Upper lobe of right lung (tissue), 1 donor: ENCODE measurements around the gene RAI14. TPM values are rescaled to one million over a fixed set of nuclear protein-coding genes. Genes with fewer than 3 reads are reported as not detected.

ENCODE experiments used
- ATAC-seq: fragments of 200-7000 bp; cut with Tn5 transposase; one replicate; pipeline ENCODE4 v1.9.1; 2020; ENCODE audit warnings: mild to moderate bottlenecking, moderate library complexity
- DNase-seq: peaks from one replicate; pipeline ENCODE4 v3.0.0-alpha.2; 2020
- H3K27ac ChIP-seq: fragments of 200-600 bp; one replicate; pipeline ENCODE4 v1.8.0; 2022
- H3K27me3 ChIP-seq: fragments of 200-600 bp; one replicate; pipeline ENCODE4 v1.8.0; 2022; ENCODE audit warnings: mild to moderate bottlenecking
- H3K36me3 ChIP-seq: fragments of 200-600 bp; one replicate; pipeline ENCODE4 v1.8.0; 2022
- H3K4me1 ChIP-seq: fragments of 200-600 bp; one replicate; pipeline ENCODE4 v1.8.0; 2022
- H3K4me3 ChIP-seq: fragments of 200-600 bp; one replicate; pipeline ENCODE4 v1.8.0; 2022; ENCODE audit warnings: mild to moderate bottlenecking
- H3K9me3 ChIP-seq: fragments of 200-600 bp; one replicate; pipeline ENCODE4 v1.8.0; 2022
- intact Hi-C: fragments of 100-400 bp; cut with DNase I; formaldehyde crosslinking; loops from one replicate; pipeline ENCODE4 v1.11.0; 2022
- total RNA-seq: library from RNA; stranded (reverse); fragmentation: NEBNext Ultra II Directional; extraction: Animal tissue kit (Norgen Biotek cat#: 25700); gene quantifications from one replicate; pipeline ENCODE4 v1.2.1, GENCODE V29; 2021
- TF ChIP-seq, protein P1 (sequence below): fragments of 200-600 bp; IDR thresholded peaks from one replicate; pipeline ENCODE4 v1.8.0; 2022; ENCODE audit warnings: antibody characterized with exemption
- donor health status: DM: no; HTN: yes; CAD: no; lungs with severe emphysema.

Gene RAI14
- total RNA-seq, 1 donor from 2014 or later, result 79.6 TPM

DNA sequence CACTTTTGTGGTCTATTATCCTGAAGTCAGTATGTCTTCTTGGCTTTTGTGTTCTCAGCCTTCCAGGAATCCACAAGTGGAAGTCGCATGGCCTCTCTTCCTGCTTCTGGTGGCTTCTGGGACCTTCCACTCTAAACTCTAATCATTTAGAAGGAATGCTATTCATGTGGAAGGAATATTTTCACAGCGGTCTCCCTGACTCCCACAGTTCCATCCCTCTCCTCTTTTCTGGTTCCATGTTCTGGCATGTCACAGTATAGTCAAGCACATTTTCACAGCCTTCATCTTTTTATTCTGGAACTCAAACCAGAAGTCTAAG, 7.3 kb upstream of the RAI14 start:
- no peak overlapping the region for H3K27ac ChIP-seq
- no peak overlapping the region for H3K4me3 ChIP-seq
- ATAC-seq, result peak; percentile 41

DNA sequence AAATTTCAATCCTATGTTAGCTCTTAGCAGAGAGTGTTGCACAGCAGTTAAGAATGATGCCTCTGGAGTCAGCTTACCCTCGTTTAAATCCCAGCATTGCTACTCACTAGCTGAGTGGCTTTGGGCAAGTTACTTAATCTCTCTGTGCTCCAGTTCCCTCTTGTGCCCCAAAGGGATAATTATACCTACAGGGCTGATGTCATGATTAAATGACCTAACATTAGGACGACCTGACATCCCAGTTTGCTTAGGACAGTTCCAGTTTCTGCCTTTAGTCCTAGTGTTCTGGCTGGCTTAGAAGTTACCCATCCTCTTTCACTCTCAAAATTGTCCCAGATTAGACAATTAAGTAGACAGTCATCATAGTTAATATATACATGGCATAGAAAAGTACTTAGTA, 4.3 kb upstream of the RAI14 start:
- no peaks in the 10 kb centered on the region for H3K36me3 ChIP-seq
- H3K4me3 ChIP-seq, result no peak overlapping the region
- no peak overlapping the region for H3K27ac ChIP-seq
- H3K4me1 ChIP-seq, result peaks cover 6% of the 10 kb centered on the region
- H3K27me3 ChIP-seq, result no peaks in the 10 kb centered on the region
- intact Hi-C loops, result no loop called here
- no peak for ATAC-seq
- H3K9me3 ChIP-seq, result no peaks in the 10 kb centered on the region
- TF ChIP-seq, protein P1, sequence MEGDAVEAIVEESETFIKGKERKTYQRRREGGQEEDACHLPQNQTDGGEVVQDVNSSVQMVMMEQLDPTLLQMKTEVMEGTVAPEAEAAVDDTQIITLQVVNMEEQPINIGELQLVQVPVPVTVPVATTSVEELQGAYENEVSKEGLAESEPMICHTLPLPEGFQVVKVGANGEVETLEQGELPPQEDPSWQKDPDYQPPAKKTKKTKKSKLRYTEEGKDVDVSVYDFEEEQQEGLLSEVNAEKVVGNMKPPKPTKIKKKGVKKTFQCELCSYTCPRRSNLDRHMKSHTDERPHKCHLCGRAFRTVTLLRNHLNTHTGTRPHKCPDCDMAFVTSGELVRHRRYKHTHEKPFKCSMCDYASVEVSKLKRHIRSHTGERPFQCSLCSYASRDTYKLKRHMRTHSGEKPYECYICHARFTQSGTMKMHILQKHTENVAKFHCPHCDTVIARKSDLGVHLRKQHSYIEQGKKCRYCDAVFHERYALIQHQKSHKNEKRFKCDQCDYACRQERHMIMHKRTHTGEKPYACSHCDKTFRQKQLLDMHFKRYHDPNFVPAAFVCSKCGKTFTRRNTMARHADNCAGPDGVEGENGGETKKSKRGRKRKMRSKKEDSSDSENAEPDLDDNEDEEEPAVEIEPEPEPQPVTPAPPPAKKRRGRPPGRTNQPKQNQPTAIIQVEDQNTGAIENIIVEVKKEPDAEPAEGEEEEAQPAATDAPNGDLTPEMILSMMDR, result no peak
- no peak for DNase-seq

More for the DNA sequence above, 7.3 kb upstream of the RAI14 start:
- intact Hi-C loops, result no loop called here
- Histone ChIP-seq H3K27me3 (no peaks in the 10 kb centered on the region), H3K36me3 (no peaks in the 10 kb centered on the region), H3K4me1 (peaks cover 6% of the 10 kb centered on the region), H3K9me3 (no peaks in the 10 kb centered on the region)
- DNase-seq, result no peak
- TF ChIP-seq, protein P1, result no peak

DNA sequence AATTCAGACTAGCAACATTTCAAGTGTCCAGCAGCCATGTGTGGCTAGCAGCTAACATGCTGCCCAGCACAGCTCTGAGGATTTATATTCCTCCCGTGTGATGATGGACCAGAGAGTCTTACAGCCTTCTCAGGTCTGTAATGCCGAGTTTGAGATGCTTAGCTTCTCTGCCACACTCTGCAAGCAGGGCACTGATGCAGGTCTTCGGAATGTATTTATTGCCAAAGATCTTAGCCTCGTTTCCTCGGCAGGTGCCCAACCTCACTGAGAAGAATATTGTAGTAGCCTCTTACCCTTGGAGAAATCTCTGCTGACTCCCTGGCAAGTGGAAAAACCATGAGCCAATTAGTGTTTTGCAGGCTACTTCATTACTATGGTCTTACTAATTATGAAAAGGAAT, 3.7 kb upstream of the RAI14 start:
- intact Hi-C loops, result no loop called here
- H3K36me3 ChIP-seq, result no peaks in the 10 kb centered on the region
- H3K4me3 ChIP-seq, result no peak overlapping the region
- no peaks in the 10 kb centered on the region for H3K27me3 ChIP-seq
- peaks cover 9% of the 10 kb centered on the region for H3K4me1 ChIP-seq
- TF ChIP-seq, protein P1, result no peak
- H3K27ac ChIP-seq, result no peak overlapping the region
- no peaks in the 10 kb centered on the region for H3K9me3 ChIP-seq
- DNase-seq (no peak), ATAC-seq (no peak)

DNA sequence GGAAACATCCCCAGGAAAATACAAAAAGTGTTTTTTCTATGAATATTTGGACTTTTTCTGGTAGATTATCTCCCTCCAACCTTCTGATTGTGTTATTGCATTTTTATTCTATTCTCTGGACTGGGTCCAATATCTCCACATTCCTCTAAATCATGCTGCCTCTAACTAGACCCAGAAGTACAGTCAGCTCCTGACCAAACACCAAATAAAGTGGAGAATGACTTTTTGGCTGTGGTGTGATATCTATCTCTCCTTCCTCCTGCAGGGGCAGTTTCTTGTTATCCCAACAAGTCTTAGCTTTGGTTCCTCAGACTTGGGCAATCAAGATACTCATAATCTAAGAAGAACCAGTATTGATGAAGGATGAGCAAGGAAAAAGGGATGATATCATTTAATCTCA, 3.2 kb upstream of the RAI14 start:
- no peak for DNase-seq
- Histone ChIP-seq H3K27ac (no peak overlapping the region), H3K4me1 (peaks cover 14% of the 10 kb centered on the region), H3K4me3 (no peak overlapping the region), H3K36me3 (no peaks in the 10 kb centered on the region), H3K9me3 (no peaks in the 10 kb centered on the region), H3K27me3 (no peaks in the 10 kb centered on the region)
- TF ChIP-seq, protein P1, result no peak
- intact Hi-C loops, result no loop called here
- ATAC-seq, result no peak

DNA sequence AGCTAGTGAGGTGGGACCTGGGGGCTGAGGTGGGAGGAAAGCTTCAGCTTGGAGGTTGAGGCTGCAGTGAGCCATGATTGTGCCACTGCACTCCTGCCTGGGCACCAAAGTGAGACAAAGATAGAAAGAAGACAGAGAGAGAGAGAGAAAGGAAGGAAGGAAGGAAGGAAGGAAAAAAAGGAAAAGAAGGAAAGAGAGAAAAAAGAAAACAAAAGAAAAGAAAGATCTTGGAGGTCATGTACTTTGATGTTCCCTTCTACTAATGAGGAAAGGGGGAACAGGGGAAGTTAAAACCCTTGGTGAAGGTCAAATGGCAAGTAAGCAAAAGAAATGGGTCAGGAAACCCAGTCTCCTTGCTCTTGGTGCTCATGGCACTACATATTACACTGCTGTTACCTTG, 2.4 kb upstream of the RAI14 start:
- TF ChIP-seq, protein P1, result no peak
- H3K9me3 ChIP-seq, result no peaks in the 10 kb centered on the region
- no peak overlapping the region for H3K4me3 ChIP-seq
- no peaks in the 10 kb centered on the region for H3K36me3 ChIP-seq
- H3K4me1 ChIP-seq, result peaks cover 11% of the 10 kb centered on the region
- intact Hi-C loops, result no loop called here
- DNase-seq, result no peak
- H3K27me3 ChIP-seq, result no peaks in the 10 kb centered on the region
- no peak overlapping the region for H3K27ac ChIP-seq
- no peak for ATAC-seq

DNA sequence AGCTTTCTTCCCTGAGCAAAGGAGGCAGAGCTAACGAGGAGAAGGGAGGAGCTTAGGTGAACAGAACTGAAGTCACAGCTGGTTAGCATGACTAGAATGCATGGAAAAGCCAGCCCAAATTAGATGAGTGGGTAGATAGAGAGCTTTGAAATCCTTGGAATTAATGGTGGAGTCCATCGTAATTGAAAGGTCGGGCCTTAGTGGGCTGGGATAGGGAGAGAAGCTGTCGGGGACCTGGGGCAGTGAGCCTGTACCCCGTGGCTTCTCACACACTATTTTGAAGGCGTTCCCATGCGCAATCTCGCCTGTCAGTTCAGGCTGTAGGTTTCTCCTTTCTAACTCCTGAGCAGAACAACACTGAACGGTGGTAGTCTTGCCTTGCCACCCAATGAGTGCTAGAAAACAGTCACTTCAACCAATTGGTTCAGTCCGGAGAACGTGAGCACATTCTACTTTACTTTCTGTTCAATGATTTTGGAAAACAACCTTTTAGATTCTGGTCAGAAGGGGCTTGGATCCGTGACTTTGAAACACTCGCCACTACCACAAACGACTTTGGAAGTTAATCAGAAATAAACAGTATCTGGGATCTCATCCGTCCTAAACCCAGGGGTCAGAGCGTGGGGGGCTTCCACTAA, 655 bp upstream of the RAI14 start:
- ATAC-seq, result peak; percentile 55
- peak; percentile 69 for DNase-seq
- H3K36me3 ChIP-seq, result no peaks in the 10 kb centered on the region
- peak overlapping the region; percentile 81 for H3K4me3 ChIP-seq
- H3K4me1 ChIP-seq, result peaks cover 11% of the 10 kb centered on the region
- H3K27ac ChIP-seq, result peak overlapping the region; percentile 93
- no peaks in the 10 kb centered on the region for H3K9me3 ChIP-seq
- TF ChIP-seq, protein P1, result no peak
- no peaks in the 10 kb centered on the region for H3K27me3 ChIP-seq
- intact Hi-C loops, result no loop called here
